OCI-LY7 (cell line): ENCODE data around the gene DCLK1.

ENCODE experiments used
- CTCF ChIP-seq: fragments of 200-600 bp; sonication (generic); conservative IDR thresholded peaks from 2 replicates; pipeline ENCODE4 v1.5.1; 2014; ENCODE audit warnings: mild to moderate bottlenecking, antibody characterized with exemption, low read length, moderate library complexity, mixed read lengths
- EZH2phosphoT487 ChIP-seq: fragments of 200-600 bp; sonication (generic); IDR thresholded peaks from 2 replicates; pipeline ENCODE4 v1.6.1; 2018; ENCODE audit warnings: low read depth, borderline replicate concordance, mild to moderate bottlenecking, mixed run types, antibody characterized with exemption, low read length, moderate library complexity, mixed read lengths

- no peak for TF ChIP-seq CTCF
- no peak for TF ChIP-seq EZH2phosphoT487
These were observed 242.7 kb downstream of the DCLK1 start for GRCh38 chr13:35888457-35888883.
